ENCODE data around the gene DMWD. TPM values are rescaled to one million over a fixed set of nuclear protein-coding genes. Genes with fewer than 3 reads are reported as not detected.

The DMWD gene
- total RNA-seq, 1 donor from 2014 or later: 69.2 TPM

GRCh38 chr19:45774765-45775164 lies 17.9 kb downstream of the DMWD start:
- peaks cover 26% of the 10 kb centered on the region for H3K4me1 ChIP-seq
- no peak for TF ChIP-seq CTCF (IDR thresholded peaks at IDR 0.05; ENCODE audit: borderline replicate concordance)
- H3K36me3 ChIP-seq: peaks cover 65% of the 10 kb centered on the region
- no peak overlapping the region for H3K27ac ChIP-seq (replicated peaks)
- intact Hi-C loops (cut with micrococcal nuclease): no loop called here
- no peak overlapping the region for H3K4me3 ChIP-seq
- H3K27me3 ChIP-seq (ENCODE audit: low read depth): no peaks in the 10 kb centered on the region
- H3K9me3 ChIP-seq (replicated peaks): no peaks in the 10 kb centered on the region
- DNase-seq: no peak

- H3K27ac ChIP-seq (replicated peaks): no peak overlapping the region
- H3K4me1 ChIP-seq: peaks cover 23% of the 10 kb centered on the region
- no peaks in the 10 kb centered on the region for H3K9me3 ChIP-seq (replicated peaks)
- intact Hi-C loops (cut with micrococcal nuclease): no loop called here
- TF ChIP-seq CTCF (IDR thresholded peaks at IDR 0.05; ENCODE audit: borderline replicate concordance): no peak
- H3K36me3 ChIP-seq: peaks cover 56% of the 10 kb centered on the region
- H3K27me3 ChIP-seq (ENCODE audit: low read depth): no peaks in the 10 kb centered on the region
- DNase-seq: no peak
- no peak overlapping the region for H3K4me3 ChIP-seq
Observed at GRCh38 chr19:45773384-45773783, 19.3 kb downstream of the DMWD start.

GRCh38 chr19:45772912-45773311 lies 19.7 kb downstream of the DMWD start:
- H3K27ac ChIP-seq (replicated peaks): peak overlapping the region; percentile 8

GRCh38 chr19:45772130-45772840 lies 20.4 kb downstream of the DMWD start:
- no peak for TF ChIP-seq CTCF (IDR thresholded peaks at IDR 0.05; ENCODE audit: borderline replicate concordance)
- DNase-seq: no peak
- Histone ChIP-seq H3K4me1 (peaks cover 34% of the 10 kb centered on the region), H3K27ac (replicated peaks) (peak overlapping the region; percentile 8), H3K36me3 (peaks cover 45% of the 10 kb centered on the region), H3K4me3 (no peak overlapping the region), H3K27me3 (ENCODE audit: low read depth) (no peaks in the 10 kb centered on the region), H3K9me3 (replicated peaks) (no peaks in the 10 kb centered on the region)
- intact Hi-C loops (cut with micrococcal nuclease): no loop called here

More at GRCh38 chr19:45772912-45773311, 19.7 kb downstream of the DMWD start:
- peaks cover 27% of the 10 kb centered on the region for H3K4me1 ChIP-seq
- no peak overlapping the region for H3K4me3 ChIP-seq
- no peak for TF ChIP-seq CTCF (IDR thresholded peaks at IDR 0.05; ENCODE audit: borderline replicate concordance)
- intact Hi-C loops (cut with micrococcal nuclease): no loop called here
- peaks cover 51% of the 10 kb centered on the region for H3K36me3 ChIP-seq
- H3K27me3 ChIP-seq (ENCODE audit: low read depth): no peaks in the 10 kb centered on the region
- H3K9me3 ChIP-seq (replicated peaks): no peaks in the 10 kb centered on the region
- no peak for DNase-seq

- no peaks in the 10 kb centered on the region for H3K27me3 ChIP-seq (ENCODE audit: low read depth)
Observed at GRCh38 chr19:45771311-45771933, 21.2 kb downstream of the DMWD start.

More at GRCh38 chr19:45771311-45771933, 21.2 kb downstream of the DMWD start:
- intact Hi-C loops (cut with micrococcal nuclease): no loop called here
- peaks cover 42% of the 10 kb centered on the region for H3K4me1 ChIP-seq
- H3K27ac ChIP-seq (replicated peaks): peak overlapping the region; percentile 93
- TF ChIP-seq CTCF (IDR thresholded peaks at IDR 0.05; ENCODE audit: borderline replicate concordance): no peak
- peak overlapping the region; percentile 85 for H3K4me3 ChIP-seq
- no peaks in the 10 kb centered on the region for H3K9me3 ChIP-seq (replicated peaks)
- DNase-seq: no peak
- peaks cover 36% of the 10 kb centered on the region for H3K36me3 ChIP-seq
